Measurements from ENCODE around the gene SLC41A3. TPM values are rescaled to one million over a fixed set of nuclear protein-coding genes. Genes with fewer than 3 reads are reported as not detected.

Gene SLC41A3
- total RNA-seq, 4 donors from 2014 or later: 31.0 to 62.7 (median 37.5) TPM

- Histone ChIP-seq H3K9me3 (no peaks in the 10 kb centered on the region), H3K27me3 (no peaks in the 10 kb centered on the region), H3K4me1 (peaks cover 0 to 30% (median 8%) of the 10 kb centered on the region in 3 donors), H3K36me3 (peaks cover 0 to 49% of the 10 kb centered on the region in 2 donors), H3K27ac (peak overlapping the region in 3 of 4 donors; percentile 77 to 82 (median 80)), H3K4me3 (no peak overlapping the region)
- TF ChIP-seq POLR2A (IDR thresholded peaks at IDR 0.05) (no peak), POLR2AphosphoS5 (IDR thresholded peaks at IDR 0.05) (no peak), EP300 (IDR thresholded peaks at IDR 0.05) (no peak)
- TF ChIP-seq, protein P1, sequence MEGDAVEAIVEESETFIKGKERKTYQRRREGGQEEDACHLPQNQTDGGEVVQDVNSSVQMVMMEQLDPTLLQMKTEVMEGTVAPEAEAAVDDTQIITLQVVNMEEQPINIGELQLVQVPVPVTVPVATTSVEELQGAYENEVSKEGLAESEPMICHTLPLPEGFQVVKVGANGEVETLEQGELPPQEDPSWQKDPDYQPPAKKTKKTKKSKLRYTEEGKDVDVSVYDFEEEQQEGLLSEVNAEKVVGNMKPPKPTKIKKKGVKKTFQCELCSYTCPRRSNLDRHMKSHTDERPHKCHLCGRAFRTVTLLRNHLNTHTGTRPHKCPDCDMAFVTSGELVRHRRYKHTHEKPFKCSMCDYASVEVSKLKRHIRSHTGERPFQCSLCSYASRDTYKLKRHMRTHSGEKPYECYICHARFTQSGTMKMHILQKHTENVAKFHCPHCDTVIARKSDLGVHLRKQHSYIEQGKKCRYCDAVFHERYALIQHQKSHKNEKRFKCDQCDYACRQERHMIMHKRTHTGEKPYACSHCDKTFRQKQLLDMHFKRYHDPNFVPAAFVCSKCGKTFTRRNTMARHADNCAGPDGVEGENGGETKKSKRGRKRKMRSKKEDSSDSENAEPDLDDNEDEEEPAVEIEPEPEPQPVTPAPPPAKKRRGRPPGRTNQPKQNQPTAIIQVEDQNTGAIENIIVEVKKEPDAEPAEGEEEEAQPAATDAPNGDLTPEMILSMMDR (IDR thresholded peaks at IDR 0.05): no peak
- WGBS, 2 donors (ENCODE audit: low coverage in 1 of 2): 70 to 79% methylated on average over 2 of the region's 22 CpGs
- no peak for ATAC-seq
Measured at GRCh38 chr3:126103121-126104027, 19.4 kb upstream of the SLC41A3 start.

- Histone ChIP-seq H3K4me3 (no peak overlapping the region), H3K4me1 (peaks cover 0 to 30% (median 8%) of the 10 kb centered on the region in 3 donors), H3K27ac (peak overlapping the region in 3 of 4 donors; percentile 77 to 82 (median 80)), H3K9me3 (no peaks in the 10 kb centered on the region), H3K36me3 (peaks cover 0 to 43% of the 10 kb centered on the region in 2 donors), H3K27me3 (no peaks in the 10 kb centered on the region)
- 40 to 60% methylated on average over 1 of the region's 5 CpGs for WGBS, 2 donors (ENCODE audit: low coverage in 1 of 2)
- TF ChIP-seq POLR2A (IDR thresholded peaks at IDR 0.05) (no peak), POLR2AphosphoS5 (IDR thresholded peaks at IDR 0.05) (peak; percentile 74), EP300 (IDR thresholded peaks at IDR 0.05) (no peak)
- TF ChIP-seq, protein P1 (IDR thresholded peaks at IDR 0.05): no peak
- peak; percentile 81 for ATAC-seq
Measured at GRCh38 chr3:126102530-126102951, 18.6 kb upstream of the SLC41A3 start.

DNA sequence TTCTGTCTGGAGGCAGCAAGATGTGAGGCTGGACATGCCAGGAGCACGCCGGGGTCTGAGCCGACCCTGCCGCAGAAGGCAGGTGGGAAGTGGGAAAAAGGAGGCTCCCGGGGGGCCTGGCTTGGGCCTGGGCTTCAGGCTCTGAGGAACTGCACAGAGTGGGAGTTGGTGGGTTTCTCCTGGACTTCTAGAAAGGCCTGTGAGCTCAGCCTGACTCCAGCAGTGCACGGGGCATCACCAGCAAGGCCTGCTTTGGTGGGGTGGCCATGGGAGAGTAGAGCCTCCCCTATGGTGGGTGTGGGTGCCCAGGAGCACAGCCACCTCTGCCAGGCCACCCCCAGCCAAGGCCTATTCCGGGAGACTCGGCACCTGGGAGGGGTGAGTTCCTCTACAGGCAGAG is 18.1 kb upstream of the SLC41A3 start:
- TF ChIP-seq, protein P1 (IDR thresholded peaks at IDR 0.05): no peak
- H3K27ac ChIP-seq: peak overlapping the region in 3 of 4 donors; percentile 77 to 82 (median 80)
- H3K36me3 ChIP-seq: peaks cover 0 to 38% of the 10 kb centered on the region in 2 donors
- no peaks in the 10 kb centered on the region for H3K27me3 ChIP-seq
- H3K4me3 ChIP-seq: no peak overlapping the region
- no peak for ATAC-seq
- H3K9me3 ChIP-seq: peaks cover 0 to 3% (median 0%) of the 10 kb centered on the region in 3 donors
- H3K4me1 ChIP-seq: peaks cover 0 to 30% (median 8%) of the 10 kb centered on the region in 3 donors
- WGBS, 2 donors (ENCODE audit: low coverage in 1 of 2): 70 to 81% methylated on average over 2 to 4 of the region's 8 CpGs

GRCh38 chr3:126101521-126101982 is 17.6 kb upstream of the SLC41A3 start:
- 100% methylated on average over 1 of the region's 10 CpGs; no CpG with 5 or more reads in 1 of the 2 donors for whole genome bisulfite sequencing, 2 donors (ENCODE audit: low coverage in 1 of 2)

More at GRCh38 chr3:126101521-126101982, 17.6 kb upstream of the SLC41A3 start:
- no peak for TF ChIP-seq POLR2AphosphoS5 (IDR thresholded peaks at IDR 0.05)
- TF ChIP-seq, protein P1 (IDR thresholded peaks at IDR 0.05): no peak
- no peak for TF ChIP-seq POLR2A (IDR thresholded peaks at IDR 0.05)
- Histone ChIP-seq H3K27me3 (no peaks in the 10 kb centered on the region), H3K36me3 (peaks cover 0 to 33% of the 10 kb centered on the region in 2 donors), H3K4me3 (no peak overlapping the region), H3K4me1 (peaks cover 0 to 30% (median 8%) of the 10 kb centered on the region in 3 donors), H3K27ac (peak overlapping the region in 3 of 4 donors; percentile 77 to 82 (median 80)), H3K9me3 (peaks cover 0 to 8% (median 0%) of the 10 kb centered on the region in 3 donors)
- no peak for ATAC-seq

Measured in gastroesophageal sphincter (tissue), 4 donors.